OCI-LY1 (cell line): Measurements from ENCODE around the gene PAM.

Experiments used
- EZH2 ChIP-seq: fragments of 200-600 bp; sonication (generic), shearing (Covaris generic); IDR thresholded peaks from 2 replicates; pipeline ENCODE4 v1.8.0; 2017; ENCODE audit warnings: borderline replicate concordance, mixed run types, mild to moderate bottlenecking, antibody characterized with exemption, low read length, moderate library complexity, mixed read lengths
- TF ChIP-seq, protein P1 (sequence below): fragments of 200-600 bp; sonication (generic), shearing (Covaris generic); IDR thresholded peaks from 2 replicates; pipeline ENCODE4 v1.5.1; 2017; ENCODE audit warnings: mild to moderate bottlenecking, antibody characterized with exemption, low read length, moderate library complexity, mixed read lengths

DNA sequence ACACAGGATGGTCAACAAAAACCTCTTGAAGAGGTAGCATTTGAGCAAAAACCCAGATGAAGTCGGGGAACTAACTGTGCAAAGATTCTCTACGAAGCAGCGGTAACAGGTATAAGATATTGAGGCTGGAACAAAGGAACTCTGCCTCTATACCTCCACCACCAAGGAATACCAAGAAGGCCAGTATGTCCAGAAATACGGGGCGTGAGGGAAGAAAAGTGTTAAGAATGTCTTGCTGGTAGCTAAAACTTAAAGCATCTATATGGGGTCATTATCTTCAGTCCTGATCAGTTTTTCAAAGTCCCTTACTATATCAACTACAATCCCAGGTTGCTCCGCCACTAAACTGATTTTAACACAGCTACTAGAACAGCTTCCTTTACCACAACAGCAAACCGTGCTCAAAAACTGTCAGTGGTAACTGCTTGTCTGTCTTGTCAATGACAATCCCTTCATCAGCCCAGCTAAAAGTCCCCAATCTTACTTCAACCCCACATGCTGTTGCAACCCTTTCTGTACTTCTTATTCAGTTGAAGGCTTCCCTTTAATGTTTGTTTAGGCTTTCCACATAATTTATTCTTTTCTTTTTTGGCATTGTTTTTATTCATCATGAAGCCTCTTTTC is 9.4 kb downstream of the PAM start:
- TF ChIP-seq, protein P1, sequence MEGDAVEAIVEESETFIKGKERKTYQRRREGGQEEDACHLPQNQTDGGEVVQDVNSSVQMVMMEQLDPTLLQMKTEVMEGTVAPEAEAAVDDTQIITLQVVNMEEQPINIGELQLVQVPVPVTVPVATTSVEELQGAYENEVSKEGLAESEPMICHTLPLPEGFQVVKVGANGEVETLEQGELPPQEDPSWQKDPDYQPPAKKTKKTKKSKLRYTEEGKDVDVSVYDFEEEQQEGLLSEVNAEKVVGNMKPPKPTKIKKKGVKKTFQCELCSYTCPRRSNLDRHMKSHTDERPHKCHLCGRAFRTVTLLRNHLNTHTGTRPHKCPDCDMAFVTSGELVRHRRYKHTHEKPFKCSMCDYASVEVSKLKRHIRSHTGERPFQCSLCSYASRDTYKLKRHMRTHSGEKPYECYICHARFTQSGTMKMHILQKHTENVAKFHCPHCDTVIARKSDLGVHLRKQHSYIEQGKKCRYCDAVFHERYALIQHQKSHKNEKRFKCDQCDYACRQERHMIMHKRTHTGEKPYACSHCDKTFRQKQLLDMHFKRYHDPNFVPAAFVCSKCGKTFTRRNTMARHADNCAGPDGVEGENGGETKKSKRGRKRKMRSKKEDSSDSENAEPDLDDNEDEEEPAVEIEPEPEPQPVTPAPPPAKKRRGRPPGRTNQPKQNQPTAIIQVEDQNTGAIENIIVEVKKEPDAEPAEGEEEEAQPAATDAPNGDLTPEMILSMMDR: no peak
- no peak for TF ChIP-seq EZH2
